Measurements from ENCODE around the gene PLB1. TPM values are rescaled to one million over a fixed set of nuclear protein-coding genes. Genes with fewer than 3 reads are reported as not detected.

The PLB1 gene
- total and polyA plus RNA-seq, 2 experiments from 2014 or later: 0.06 to 0.21 TPM

GRCh38 chr2:28624436-28624792 lies 128.6 kb downstream of the PLB1 start:
- H3K27me3 Mint-ChIP-seq (ENCODE audit: insufficient read depth, low read depth, poor library complexity): peaks cover 8% of the 10 kb centered on the region
- H3K36me3 Mint-ChIP-seq (ENCODE audit: low read depth): no peaks in the 10 kb centered on the region; the same call in 2 of the 3 replicates
- Histone ChIP-seq H3K4me3 (no peak overlapping the region), H3F3A (replicated peaks; ENCODE audit: low read depth) (no peaks in the 10 kb centered on the region), H3K4me2 (no peak overlapping the region), H3K79me2 (replicated peaks; ENCODE audit: insufficient read depth) (no peaks in the 10 kb centered on the region), H3K4me1 (ENCODE audit: insufficient read depth) (peaks cover 11% of the 10 kb centered on the region), H2AFZ (no peak overlapping the region), H3K27me3 (ENCODE audit: insufficient read depth) (no peaks in the 10 kb centered on the region), H3K27ac (ENCODE audit: low read depth) (no peak overlapping the region), H3K36me3 (ENCODE audit: insufficient read depth) (no peaks in the 10 kb centered on the region), H4K20me1 (replicated peaks; ENCODE audit: insufficient read depth) (no peaks in the 10 kb centered on the region), H3K9me2 (ENCODE audit: insufficient read depth) (0 out of 2 replicates have a peak, but pooled peaks cover 4% of the 10 kb centered on the region)
- no peak overlapping the region for H3K4me3 Mint-ChIP-seq
- H3K27ac Mint-ChIP-seq: no peak overlapping the region
- no peaks in the 10 kb centered on the region; the same call in 2 of the 3 replicates for H3K9me3 Mint-ChIP-seq
- TF ChIP-seq ETS1 (IDR thresholded peaks at IDR 0.05) (no peak), POLR2AphosphoS5 (IDR thresholded peaks at IDR 0.05; ENCODE audit: low read depth) (no peak), EZH2phosphoT487 (IDR thresholded peaks at IDR 0.05; ENCODE audit: unreplicated experiment) (no peak), CTCF (conservative IDR thresholded peaks at IDR 0.05; ENCODE audit: low read depth in 2 of 2) (no peak), NANOG (IDR thresholded peaks at IDR 0.05; ENCODE audit: borderline replicate concordance) (no peak), STAT1 (IDR thresholded peaks at IDR 0.05; ENCODE audit: unreplicated experiment) (no peak), REST (IDR thresholded peaks at IDR 0.05; ENCODE audit: unreplicated experiment) (no peak), CREB1 (CRISPR knock-in tag; IDR thresholded peaks at IDR 0.05; ENCODE audit: low read depth) (no peak), ZNF114 (CRISPR knock-in tag; IDR thresholded peaks at IDR 0.05) (no peak), JUNB (IDR thresholded peaks at IDR 0.05; ENCODE audit: unreplicated experiment) (no peak), EZH2 (IDR thresholded peaks at IDR 0.05; ENCODE audit: low read depth, unreplicated experiment) (no peak), ZNF462 (CRISPR knock-in tag; IDR thresholded peaks at IDR 0.05) (no peak)
- DNase-seq (ENCODE audit: low spot score) (no peak), ATAC-seq (no peak)
- H3K4me1 Mint-ChIP-seq: peaks cover 24% of the 10 kb centered on the region
